GM12878 (cell line): ENCODE measurements around the gene NAV3.

ENCODE experiments used
- BRCA1 ChIP-seq: IDR thresholded peaks from 2 replicates; pipeline ENCODE4 v1.6.1; 2011; ENCODE audit warnings: low read depth, low read length, improper control_type of control experiment
- CEBPB ChIP-seq, 2 experiments: fragments of 150-350 bp in 1 of 2; IDR thresholded peaks; 2 replicates each; pipeline ENCODE4 v1.6.1; 2012 to 2014; ENCODE audit warnings: low read depth in 2 of 2, low read length in 2 of 2, borderline replicate concordance in 1 of 2, inconsistent platforms in 1 of 2
- CTCF ChIP-seq, 3 experiments: IDR thresholded peaks in 2 of 3; conservative IDR thresholded peaks in 1 of 3; 2 replicates each; pipeline ENCODE4 v1.5.1; 2011; ENCODE audit warnings: low read depth in 3 of 3, low read length in 3 of 3, mild to moderate bottlenecking in 3 of 3, control low read depth in 2 of 3, moderate library complexity in 2 of 3, inconsistent platforms in 1 of 3, mixed read lengths in 1 of 3; ENCODE audit not compliant: control insufficient read depth in 2 of 3, insufficient read depth in 1 of 3; ENCODE audit errors: extremely low read depth in 1 of 3
- FOS ChIP-seq: IDR thresholded peaks from 3 replicates; pipeline ENCODE4 v1.6.1; 2011; ENCODE audit warnings: borderline replicate concordance; ENCODE audit not compliant: insufficient read length; ENCODE audit errors: extremely low read depth
- JUND ChIP-seq: IDR thresholded peaks from 2 replicates; pipeline ENCODE4 v1.6.1; 2012; ENCODE audit warnings: low read depth, mild to moderate bottlenecking, low read length, improper control_type of control experiment, moderate library complexity
- MAX ChIP-seq: IDR thresholded peaks from 2 replicates; pipeline ENCODE4 v1.6.1; 2012; ENCODE audit warnings: low read depth, low read length, improper control_type of control experiment
- PKNOX1 ChIP-seq: fragments of 450-650 bp; IDR thresholded peaks from 2 replicates; pipeline ENCODE4 v1.6.1; 2016; ENCODE audit warnings: mild to moderate bottlenecking
- POLR2A ChIP-seq: IDR thresholded peaks from 2 replicates; pipeline ENCODE4 v1.6.1; 2011; ENCODE audit warnings: low read depth, mild to moderate bottlenecking, low read length
- RAD21 ChIP-seq: IDR thresholded peaks from 2 replicates; pipeline ENCODE4 v1.6.1; 2011; ENCODE audit warnings: mild to moderate bottlenecking, low read depth, low read length, moderate library complexity; ENCODE audit not compliant: insufficient read depth
- RCOR1 ChIP-seq: conservative IDR thresholded peaks from 2 replicates; pipeline ENCODE4 v1.6.1; 2012; ENCODE audit warnings: low read depth, low read length, improper control_type of control experiment
- USF2 ChIP-seq: IDR thresholded peaks from 2 replicates; pipeline ENCODE4 v1.6.1; 2011; ENCODE audit warnings: low read depth, low read length, improper control_type of control experiment, borderline replicate concordance
- ZBTB33 ChIP-seq: fragments of 450-650 bp; IDR thresholded peaks from 2 replicates; pipeline ENCODE4 v1.6.1; 2017; ENCODE audit warnings: mild to moderate bottlenecking

GRCh38 chr12:78149459-78149858, 318.8 kb downstream of the NAV3 start:
- TF ChIP-seq USF2 (no peak), CEBPB (IDR thresholded peaks at IDR 0.05; ENCODE audit: borderline replicate concordance in 1 of 2, low read depth in 2 of 2, low read length in 2 of 2) (no peak), FOS (no peak), CTCF (IDR thresholded peaks at IDR 0.05 in 2 of 3, conservative IDR thresholded peaks at IDR 0.05 in 1 of 3; ENCODE audit: control insufficient read depth in 2 of 3, extremely low read depth in 1 of 3, insufficient read depth in 1 of 3, low read depth in 3 of 3, low read length in 3 of 3) (no peak), JUND (no peak), RAD21 (no peak), RCOR1 (no peak), MAX (no peak), ZBTB33 (no peak), POLR2A (no peak), BRCA1 (no peak), PKNOX1 (no peak)
